ENCODE data around the gene ATF7IP2. TPM values are rescaled to one million over a fixed set of nuclear protein-coding genes. Genes with fewer than 3 reads are reported as not detected.

ATF7IP2 gene
- total and polyA plus RNA-seq, 2 donors (not counting 1 experiment from before 2014, with no cell fraction given): 0.89 to 1.2 TPM

DNA sequence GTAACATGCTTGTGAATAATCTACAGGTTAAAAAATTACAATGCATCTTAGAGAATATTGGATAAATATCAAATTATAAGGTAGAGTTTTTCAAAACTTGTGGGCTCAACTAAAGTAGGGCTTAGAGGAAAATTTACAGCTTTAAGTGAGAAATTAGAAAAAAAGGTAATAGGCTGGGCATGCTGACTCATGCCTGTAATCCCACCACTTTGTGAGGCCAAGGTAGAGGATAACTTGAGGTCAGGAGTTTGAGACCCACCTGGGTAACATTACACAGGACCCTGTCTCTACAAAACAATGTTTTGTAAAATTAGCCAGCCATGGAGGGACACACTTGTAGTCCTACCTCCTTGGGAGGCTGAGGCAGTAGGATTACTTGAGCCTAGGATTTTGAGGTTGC lies 4.5 kb downstream of the ATF7IP2 start:
- Histone ChIP-seq H3K36me3 (ENCODE audit: control insufficient read depth, insufficient read depth, low read length) (no peaks in the 10 kb centered on the region), H4K20me1 (ENCODE audit: control insufficient read depth, extremely low read depth, insufficient read depth, low read length) (no peaks in the 10 kb centered on the region), H3K4me2 (ENCODE audit: extremely low read depth, insufficient read depth, low read length) (no peak overlapping the region), H3K27me3 (ENCODE audit: control insufficient read depth, insufficient read depth, low read length) (no peaks in the 10 kb centered on the region), H2AFZ (ENCODE audit: low read length) (no peak overlapping the region), H3K27ac (ENCODE audit: insufficient read depth, low read length) (no peak overlapping the region), H3K4me1 (ENCODE audit: control insufficient read depth, extremely low read depth, insufficient read depth, low read length) (no peaks in the 10 kb centered on the region), H3K9me3 (ENCODE audit: control insufficient read depth, insufficient read depth, low read depth, low read length) (no peaks in the 10 kb centered on the region), H3K79me2 (ENCODE audit: control insufficient read depth, insufficient read depth, low read length) (no peaks in the 10 kb centered on the region), H3K9ac (ENCODE audit: insufficient read depth, low read length) (no peak overlapping the region), H3K4me3 (replicated peaks in 1 of 4; ENCODE audit: control extremely low read depth in 1 of 4, insufficient read depth in 1 of 4, low read depth in 3 of 4, low read length in 4 of 4) (no peak overlapping the region)
- no peak for TF ChIP-seq EZH2 (IDR thresholded peaks at IDR 0.05; ENCODE audit: low read length, missing control alignments)
- no peak for TF ChIP-seq CTCF (conservative IDR thresholded peaks at IDR 0.05 in 1 of 2, IDR thresholded peaks at IDR 0.05 in 1 of 2; ENCODE audit: low read depth in 1 of 2, low read length in 2 of 2)
- DNase-seq (ENCODE audit: low read depth in 2 of 2): no peak

DNA sequence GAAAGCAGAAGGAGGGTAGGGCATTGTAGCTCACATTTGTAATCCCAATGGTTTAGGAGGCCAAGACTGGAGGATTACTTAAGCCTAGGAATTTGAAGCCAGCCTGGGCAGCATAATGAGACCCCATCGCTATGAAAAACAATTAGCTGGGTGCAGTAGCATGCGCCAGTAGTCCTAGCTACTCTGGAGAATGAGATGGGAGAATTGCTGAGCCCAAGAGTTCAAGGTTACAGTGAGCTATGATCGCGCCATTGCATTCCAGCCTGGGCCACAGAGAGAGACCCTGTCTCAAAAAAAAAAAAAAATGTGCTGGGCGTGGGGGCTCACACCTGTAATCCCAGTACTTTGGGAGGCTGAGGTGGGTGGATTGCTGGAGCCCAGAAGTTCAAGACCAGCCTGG lies 5.0 kb downstream of the ATF7IP2 start:
- TF ChIP-seq EZH2 (IDR thresholded peaks at IDR 0.05; ENCODE audit: low read length, missing control alignments) (no peak), CTCF (conservative IDR thresholded peaks at IDR 0.05 in 1 of 2, IDR thresholded peaks at IDR 0.05 in 1 of 2; ENCODE audit: low read depth in 1 of 2, low read length in 2 of 2) (no peak)
- Histone ChIP-seq H3K4me3 (replicated peaks in 1 of 4; ENCODE audit: control extremely low read depth in 1 of 4, insufficient read depth in 1 of 4, low read depth in 3 of 4, low read length in 4 of 4) (no peak overlapping the region), H3K4me1 (ENCODE audit: control insufficient read depth, extremely low read depth, insufficient read depth, low read length) (no peaks in the 10 kb centered on the region), H3K4me2 (ENCODE audit: extremely low read depth, insufficient read depth, low read length) (no peak overlapping the region), H3K27ac (ENCODE audit: insufficient read depth, low read length) (no peak overlapping the region), H3K9me3 (ENCODE audit: control insufficient read depth, insufficient read depth, low read depth, low read length) (no peaks in the 10 kb centered on the region), H3K79me2 (ENCODE audit: control insufficient read depth, insufficient read depth, low read length) (no peaks in the 10 kb centered on the region), H3K36me3 (ENCODE audit: control insufficient read depth, insufficient read depth, low read length) (no peaks in the 10 kb centered on the region), H4K20me1 (ENCODE audit: control insufficient read depth, extremely low read depth, insufficient read depth, low read length) (no peaks in the 10 kb centered on the region), H2AFZ (ENCODE audit: low read length) (no peak overlapping the region), H3K9ac (ENCODE audit: insufficient read depth, low read length) (no peak overlapping the region), H3K27me3 (ENCODE audit: control insufficient read depth, insufficient read depth, low read length) (no peaks in the 10 kb centered on the region)
- no peak for DNase-seq (ENCODE audit: low read depth in 2 of 2)

DNA sequence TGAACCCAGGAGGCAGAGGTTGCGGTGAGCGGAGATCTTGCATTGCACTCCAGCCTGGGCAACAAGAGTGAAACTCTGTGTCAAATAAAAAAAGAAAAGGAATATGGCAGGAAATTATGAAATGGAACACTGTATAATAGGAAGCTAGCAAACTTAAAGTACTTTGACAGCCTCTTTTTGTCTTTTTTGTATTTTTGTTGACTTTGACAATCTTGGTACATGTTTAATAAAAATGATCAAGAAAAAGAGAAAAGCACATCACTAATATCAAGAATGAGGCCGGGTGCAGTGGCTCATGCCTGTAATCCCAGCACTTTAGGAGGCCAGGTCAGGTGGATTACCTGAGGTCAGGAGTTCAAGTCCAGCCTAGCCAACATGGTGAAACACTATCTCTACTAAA lies 5.5 kb downstream of the ATF7IP2 start:
- no peaks in the 10 kb centered on the region for H3K79me2 ChIP-seq (ENCODE audit: control insufficient read depth, insufficient read depth, low read length)
- no peak overlapping the region for H3K4me2 ChIP-seq (ENCODE audit: extremely low read depth, insufficient read depth, low read length)
- H2AFZ ChIP-seq (ENCODE audit: low read length): no peak overlapping the region
- DNase-seq (ENCODE audit: low read depth in 2 of 2): no peak
- H4K20me1 ChIP-seq (ENCODE audit: control insufficient read depth, extremely low read depth, insufficient read depth, low read length): no peaks in the 10 kb centered on the region
- H3K4me1 ChIP-seq (ENCODE audit: control insufficient read depth, extremely low read depth, insufficient read depth, low read length): no peaks in the 10 kb centered on the region
- no peaks in the 10 kb centered on the region for H3K36me3 ChIP-seq (ENCODE audit: control insufficient read depth, insufficient read depth, low read length)
- H3K9ac ChIP-seq (ENCODE audit: insufficient read depth, low read length): no peak overlapping the region
- no peaks in the 10 kb centered on the region for H3K9me3 ChIP-seq (ENCODE audit: control insufficient read depth, insufficient read depth, low read depth, low read length)
- TF ChIP-seq CTCF (conservative IDR thresholded peaks at IDR 0.05 in 1 of 2, IDR thresholded peaks at IDR 0.05 in 1 of 2; ENCODE audit: low read depth in 1 of 2, low read length in 2 of 2) (no peak), EZH2 (IDR thresholded peaks at IDR 0.05; ENCODE audit: low read length, missing control alignments) (no peak)
- no peak overlapping the region for H3K27ac ChIP-seq (ENCODE audit: insufficient read depth, low read length)
- no peaks in the 10 kb centered on the region for H3K27me3 ChIP-seq (ENCODE audit: control insufficient read depth, insufficient read depth, low read length)
- no peak overlapping the region for H3K4me3 ChIP-seq (replicated peaks in 1 of 4; ENCODE audit: control extremely low read depth in 1 of 4, insufficient read depth in 1 of 4, low read depth in 3 of 4, low read length in 4 of 4)
